ENCODE results near the gene PWP1.
"Not testable (repeated sequence)": the region's sequence is repeated elsewhere in the genome, so short reads cannot be mapped to it uniquely, and the experiment has no call there.

The PWP1 gene

GRCh38 chr12:107668320-107669098 lies 17.1 kb upstream of the PWP1 start:
- DNase-seq, result no peak

GRCh38 chr12:107669946-107670345 lies 15.7 kb upstream of the PWP1 start:
- DNase-seq, result no peak

- DNase-seq, result no peak
Observed at GRCh38 chr12:107670999-107671643, 14.5 kb upstream of the PWP1 start.

- no peak for DNase-seq
Observed at GRCh38 chr12:107677671-107678070, 7.9 kb upstream of the PWP1 start.

GRCh38 chr12:107679336-107679735 lies 6.3 kb upstream of the PWP1 start:
- DNase-seq, result no peak

- no peak for DNase-seq
Observed at GRCh38 chr12:107681455-107681835, 4.2 kb upstream of the PWP1 start.

- DNase-seq, result no peak
Observed at GRCh38 chr12:107681836-107682820, 3.5 kb upstream of the PWP1 start.

- no peak for DNase-seq
Observed at GRCh38 chr12:107684029-107684795, 1.4 kb upstream of the PWP1 start.

GRCh38 chr12:107684990-107685359 lies 624 bp upstream of the PWP1 start:
- DNase-seq, result peak; percentile 20

- not testable (repeated sequence) for DNase-seq
Observed at GRCh38 chr12:107695772-107696171, 10.2 kb downstream of the PWP1 start.

- DNase-seq, result no peak
Observed at GRCh38 chr12:107702106-107702505, 16.5 kb downstream of the PWP1 start.

- DNase-seq, result no peak
Observed at GRCh38 chr12:107704041-107704440, 18.4 kb downstream of the PWP1 start.

- DNase-seq, result not testable (repeated sequence)
Observed at GRCh38 chr12:107705522-107705921, 19.9 kb downstream of the PWP1 start.

- no peak for DNase-seq
Observed at GRCh38 chr12:107715780-107716179, 30.2 kb downstream of the PWP1 start.

GRCh38 chr12:107718606-107719005 lies 33.0 kb downstream of the PWP1 start:
- no peak for DNase-seq

- not testable (repeated sequence) for DNase-seq
Observed at GRCh38 chr12:107727327-107727726, 41.7 kb downstream of the PWP1 start.

GRCh38 chr12:107727742-107728141 lies 42.1 kb downstream of the PWP1 start:
- not testable (repeated sequence) for DNase-seq

GRCh38 chr12:107730618-107731341 lies 45.2 kb downstream of the PWP1 start:
- no peak for DNase-seq

- DNase-seq, result no peak
Observed at GRCh38 chr12:107731366-107731765, 45.8 kb downstream of the PWP1 start.

GRCh38 chr12:107732365-107732764 lies 46.8 kb downstream of the PWP1 start:
- DNase-seq, result no peak

- DNase-seq, result no peak
Observed at GRCh38 chr12:107734139-107734538, 48.5 kb downstream of the PWP1 start.

- no peak for DNase-seq
Observed at GRCh38 chr12:107735763-107736162, 50.2 kb downstream of the PWP1 start.
